Measurements from ENCODE around the gene IL20RB. TPM values are rescaled to one million over a fixed set of nuclear protein-coding genes. Genes with fewer than 3 reads are reported as not detected.

The IL20RB gene
- total and polyA plus RNA-seq, 5 donors from 2014 or later, result 0.23 to 2.8 (median 0.51) TPM; not detected in 1

GRCh38 chr3:137041686-137042085, 83.9 kb downstream of the IL20RB start:
- no peak overlapping the region for H3K27ac Mint-ChIP-seq
- no peak overlapping the region for H3K27ac ChIP-seq (ENCODE audit: insufficient read depth, low read length, poor library complexity, severe bottlenecking)

GRCh38 chr3:137046747-137047146, 89.0 kb downstream of the IL20RB start:
- DNase-seq (no peak), ATAC-seq (ENCODE audit: low read depth in 2 of 2) (no peak)
- H3K4me3 ChIP-seq (ENCODE audit: low read depth, low read length), result no peak overlapping the region
- H3K4me3 Mint-ChIP-seq, result no peak overlapping the region
- no peak overlapping the region for H3K27ac ChIP-seq (ENCODE audit: insufficient read depth, low read length, poor library complexity, severe bottlenecking)
- H3K36me3 Mint-ChIP-seq, result no peaks in the 10 kb centered on the region
- no peak overlapping the region for H3K27ac Mint-ChIP-seq
- no peaks in the 10 kb centered on the region for H3K9me3 Mint-ChIP-seq
- H3K36me3 ChIP-seq (ENCODE audit: control insufficient read depth, insufficient read depth, low read length), result no peaks in the 10 kb centered on the region
- H3K4me1 Mint-ChIP-seq, result no peaks in the 10 kb centered on the region
- peaks cover 3% of the 10 kb centered on the region for H3K27me3 ChIP-seq (ENCODE audit: control insufficient read depth, insufficient read depth, low read length)
- no peaks in the 10 kb centered on the region for H3K9me3 ChIP-seq (ENCODE audit: control insufficient read depth in 2 of 2, low read length in 2 of 2)
- peaks cover 26% of the 10 kb centered on the region for H3K27me3 Mint-ChIP-seq
- H3K4me1 ChIP-seq (ENCODE audit: control insufficient read depth, insufficient read depth, low read length, poor library complexity, severe bottlenecking), result no peaks in the 10 kb centered on the region

More at GRCh38 chr3:137041686-137042085, 83.9 kb downstream of the IL20RB start:
- no peaks in the 10 kb centered on the region for H3K4me1 Mint-ChIP-seq
- H3K4me1 ChIP-seq (ENCODE audit: control insufficient read depth, insufficient read depth, low read length, poor library complexity, severe bottlenecking), result no peaks in the 10 kb centered on the region
- H3K36me3 ChIP-seq (ENCODE audit: control insufficient read depth, insufficient read depth, low read length), result no peaks in the 10 kb centered on the region
- no peaks in the 10 kb centered on the region for H3K36me3 Mint-ChIP-seq
- H3K4me3 Mint-ChIP-seq, result no peak overlapping the region
- no peak overlapping the region for H3K4me3 ChIP-seq (ENCODE audit: low read depth, low read length)
- DNase-seq (no peak), ATAC-seq (ENCODE audit: low read depth in 2 of 2) (no peak)
- H3K27me3 Mint-ChIP-seq, result peaks cover 26% of the 10 kb centered on the region
- peaks cover 3% of the 10 kb centered on the region for H3K27me3 ChIP-seq (ENCODE audit: control insufficient read depth, insufficient read depth, low read length)
- H3K9me3 ChIP-seq (ENCODE audit: control insufficient read depth in 2 of 2, low read length in 2 of 2), result no peaks in the 10 kb centered on the region
- H3K9me3 Mint-ChIP-seq, result peaks cover 0 to 1% (median 0%) of the 10 kb centered on the region in 7 donors

- H3K4me1 Mint-ChIP-seq, result no peaks in the 10 kb centered on the region
- Histone ChIP-seq H3K4me3 (ENCODE audit: low read depth, low read length) (no peak overlapping the region), H3K27ac (ENCODE audit: insufficient read depth, low read length, poor library complexity, severe bottlenecking) (no peak overlapping the region), H3K4me1 (ENCODE audit: control insufficient read depth, insufficient read depth, low read length, poor library complexity, severe bottlenecking) (no peaks in the 10 kb centered on the region), H3K36me3 (ENCODE audit: control insufficient read depth, insufficient read depth, low read length) (no peaks in the 10 kb centered on the region), H3K9me3 (ENCODE audit: control insufficient read depth in 2 of 2, low read length in 2 of 2) (no peaks in the 10 kb centered on the region), H3K27me3 (ENCODE audit: control insufficient read depth, insufficient read depth, low read length) (peaks cover 3% of the 10 kb centered on the region)
- DNase-seq (no peak), ATAC-seq (ENCODE audit: low read depth in 2 of 2) (no peak)
- no peak overlapping the region for H3K27ac Mint-ChIP-seq
- no peaks in the 10 kb centered on the region for H3K9me3 Mint-ChIP-seq
- H3K27me3 Mint-ChIP-seq, result peaks cover 26% of the 10 kb centered on the region
- H3K4me3 Mint-ChIP-seq, result no peak overlapping the region
- H3K36me3 Mint-ChIP-seq, result no peaks in the 10 kb centered on the region
Measured at GRCh38 chr3:137047240-137047639, 89.5 kb downstream of the IL20RB start.

GRCh38 chr3:137050281-137050680, 92.5 kb downstream of the IL20RB start:
- Histone ChIP-seq H3K9me3 (ENCODE audit: control insufficient read depth in 2 of 2, low read length in 2 of 2) (no peaks in the 10 kb centered on the region), H3K4me1 (ENCODE audit: control insufficient read depth, insufficient read depth, low read length, poor library complexity, severe bottlenecking) (no peaks in the 10 kb centered on the region), H3K4me3 (ENCODE audit: low read depth, low read length) (no peak overlapping the region), H3K36me3 (ENCODE audit: control insufficient read depth, insufficient read depth, low read length) (no peaks in the 10 kb centered on the region), H3K27me3 (ENCODE audit: control insufficient read depth, insufficient read depth, low read length) (no peaks in the 10 kb centered on the region), H3K27ac (ENCODE audit: insufficient read depth, low read length, poor library complexity, severe bottlenecking) (no peak overlapping the region)
- no peak overlapping the region for H3K27ac Mint-ChIP-seq
- no peak for ATAC-seq (ENCODE audit: low read depth in 2 of 2)
- H3K9me3 Mint-ChIP-seq, result no peaks in the 10 kb centered on the region
- H3K27me3 Mint-ChIP-seq, result peaks cover 17% of the 10 kb centered on the region
- H3K4me3 Mint-ChIP-seq, result no peak overlapping the region
- no peaks in the 10 kb centered on the region for H3K36me3 Mint-ChIP-seq
- no peak for DNase-seq
- H3K4me1 Mint-ChIP-seq, result no peaks in the 10 kb centered on the region

- H3K9me3 ChIP-seq (ENCODE audit: control insufficient read depth in 2 of 2, low read length in 2 of 2), result no peaks in the 10 kb centered on the region
- H3K4me3 Mint-ChIP-seq, result no peak overlapping the region
- peaks cover 0 to 1% (median 0%) of the 10 kb centered on the region in 7 donors for H3K9me3 Mint-ChIP-seq
- H3K36me3 Mint-ChIP-seq, result no peaks in the 10 kb centered on the region
- no peaks in the 10 kb centered on the region for H3K4me1 ChIP-seq (ENCODE audit: control insufficient read depth, insufficient read depth, low read length, poor library complexity, severe bottlenecking)
- H3K4me1 Mint-ChIP-seq, result no peaks in the 10 kb centered on the region
- H3K27me3 Mint-ChIP-seq, result peaks cover 8% of the 10 kb centered on the region
- H3K27me3 ChIP-seq (ENCODE audit: control insufficient read depth, insufficient read depth, low read length), result no peaks in the 10 kb centered on the region
- ATAC-seq (ENCODE audit: low read depth in 2 of 2) (no peak), DNase-seq (no peak)
- no peak overlapping the region for H3K4me3 ChIP-seq (ENCODE audit: low read depth, low read length)
- H3K27ac Mint-ChIP-seq, result no peak overlapping the region
- no peaks in the 10 kb centered on the region for H3K36me3 ChIP-seq (ENCODE audit: control insufficient read depth, insufficient read depth, low read length)
- H3K27ac ChIP-seq (ENCODE audit: insufficient read depth, low read length, poor library complexity, severe bottlenecking), result no peak overlapping the region
Measured at GRCh38 chr3:137052298-137052697, 94.5 kb downstream of the IL20RB start.

Other genes with a start within 250 kb of the IL20RB start
- 58.6 TPM for gene STAG1, start 205.6 kb upstream of the IL20RB start, total RNA-seq
- gene STAG1, start 205.6 kb upstream of the IL20RB start, polyA plus RNA-seq, result 10 to 100 TPM; 16.0 to 28.6 (median 20.8) TPM
- 0.44 TPM for gene SLC35G2, start 138.9 kb upstream of the IL20RB start, total RNA-seq
- gene SLC35G2, start 138.9 kb upstream of the IL20RB start, polyA plus RNA-seq, result under 1 TPM in 2 of 4 donors, not detected in 2; 0.06 to 0.10 TPM
- 64.9 TPM for gene NCK1, start 95.8 kb upstream of the IL20RB start, total RNA-seq
- gene NCK1, start 95.8 kb upstream of the IL20RB start, polyA plus RNA-seq, result 10 to 100 TPM; 48.7 to 63.5 (median 53.8) TPM

Measured in CD4-positive, CD25-positive, alpha-beta regulatory T cell (primary cell).